Fibroblast of skin of left biceps (primary cell): ENCODE measurements around the gene HTATSF1.

ENCODE experiments used
- DNase-seq, 2 experiments: peaks; one replicate each; pipeline ENCODE4 v3.0.0-alpha.2; 2013; ENCODE audit warnings: low read depth in 2 of 2

HTATSF1 gene

DNA sequence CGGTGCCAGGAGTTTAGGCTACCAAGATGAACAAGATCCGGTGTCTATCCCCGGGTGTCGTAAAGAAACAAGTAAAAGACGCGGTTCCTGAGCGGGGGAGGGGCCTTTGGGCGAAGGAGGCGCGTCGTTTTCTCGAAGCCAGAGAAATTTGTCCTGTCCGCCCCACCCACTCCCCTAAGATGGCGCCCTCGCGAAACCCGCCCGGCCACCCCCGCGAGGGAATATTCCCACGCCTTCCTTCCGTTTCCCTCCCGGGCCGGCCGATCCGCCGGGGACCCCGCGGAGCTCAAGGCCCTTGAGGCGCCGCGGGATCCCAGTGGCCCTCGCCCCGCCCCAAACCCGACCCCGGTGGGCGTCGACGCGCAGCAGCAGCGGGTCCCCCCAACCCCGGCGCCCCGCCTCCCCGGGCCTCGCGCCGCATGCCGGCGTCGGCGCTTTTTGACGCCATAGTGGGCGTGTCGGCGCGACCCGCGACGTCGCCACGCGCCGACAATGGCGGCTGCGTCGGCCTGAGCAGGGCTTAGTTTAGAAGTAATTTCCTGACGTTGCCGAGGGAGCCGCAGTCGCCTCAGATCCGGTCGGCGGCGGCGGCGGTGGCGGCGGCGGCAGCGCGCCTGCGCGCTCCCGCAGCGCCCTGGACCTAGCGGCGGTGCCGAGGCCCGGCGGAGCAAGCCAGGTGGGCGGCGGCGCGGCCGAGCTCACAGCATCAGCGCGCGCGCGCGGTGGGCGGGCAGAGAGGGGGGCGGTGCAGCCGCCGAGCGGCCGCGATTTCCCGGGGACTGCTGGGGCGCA is 432 bp upstream of the HTATSF1 start:
- peak; percentile 56 to 58 for DNase-seq

- no peak for DNase-seq
Measured at GRCh38 chrX:136519069-136519468, 21.7 kb downstream of the HTATSF1 start.

DNA sequence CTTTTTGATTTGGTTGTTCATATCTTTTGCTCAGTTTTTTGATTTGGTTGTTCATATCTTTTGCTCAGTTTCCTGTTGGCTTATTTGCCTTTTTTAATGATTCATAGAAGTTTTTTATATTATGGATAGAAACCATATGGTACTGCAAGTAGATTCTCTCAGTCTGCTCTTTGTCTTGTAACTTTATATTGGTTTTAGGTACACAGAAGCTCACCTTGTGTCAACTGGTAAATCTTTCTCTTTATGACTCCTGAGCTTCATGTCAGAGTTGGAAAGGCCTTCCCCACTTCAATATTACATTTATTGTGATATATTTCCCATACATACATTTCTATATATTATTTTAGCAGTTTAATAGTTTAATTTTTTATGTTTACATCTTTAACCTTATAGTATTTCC is 26.4 kb downstream of the HTATSF1 start:
- DNase-seq = no peak

DNA sequence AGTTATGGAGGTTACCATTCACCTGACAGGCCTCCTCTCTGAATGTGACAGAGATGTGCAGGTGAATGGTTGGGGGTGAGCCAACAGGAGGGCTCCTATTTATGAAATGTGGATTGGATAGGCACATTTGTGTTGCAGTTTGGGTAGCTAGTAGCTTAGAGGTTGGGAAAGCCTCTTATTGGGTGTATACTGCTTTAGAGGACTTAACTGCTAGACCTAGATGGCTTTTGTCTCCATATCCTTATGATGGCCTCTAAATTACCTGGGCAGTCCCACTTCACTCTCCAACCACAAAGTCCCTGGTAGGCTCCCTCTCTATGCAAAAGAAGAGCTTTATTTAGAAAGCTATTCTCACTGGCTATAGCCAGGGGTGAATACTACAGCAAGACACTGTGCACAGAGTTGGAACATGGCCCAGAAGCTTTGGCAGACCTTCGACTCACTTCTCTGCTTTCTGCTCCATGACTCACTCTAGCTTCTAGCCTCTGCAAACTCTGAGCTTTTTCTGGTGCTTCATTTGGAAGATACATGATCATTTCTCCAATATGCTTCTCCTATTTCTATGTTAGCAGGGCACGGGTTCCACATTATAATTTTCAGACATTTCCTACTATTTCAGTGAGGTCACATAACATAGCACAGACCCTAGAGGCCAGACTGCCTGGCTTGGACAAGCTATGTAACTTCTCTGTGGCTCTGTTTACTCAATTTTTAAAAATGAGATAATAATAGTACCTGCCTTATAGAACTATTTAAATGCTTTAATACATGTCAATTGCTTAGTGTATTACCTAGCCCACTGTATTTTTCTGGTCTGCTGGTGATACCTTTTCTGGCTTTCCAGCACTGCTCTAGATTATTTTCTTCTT is 28.6 kb downstream of the HTATSF1 start:
- peak; percentile 50 to 62 for DNase-seq

DNA sequence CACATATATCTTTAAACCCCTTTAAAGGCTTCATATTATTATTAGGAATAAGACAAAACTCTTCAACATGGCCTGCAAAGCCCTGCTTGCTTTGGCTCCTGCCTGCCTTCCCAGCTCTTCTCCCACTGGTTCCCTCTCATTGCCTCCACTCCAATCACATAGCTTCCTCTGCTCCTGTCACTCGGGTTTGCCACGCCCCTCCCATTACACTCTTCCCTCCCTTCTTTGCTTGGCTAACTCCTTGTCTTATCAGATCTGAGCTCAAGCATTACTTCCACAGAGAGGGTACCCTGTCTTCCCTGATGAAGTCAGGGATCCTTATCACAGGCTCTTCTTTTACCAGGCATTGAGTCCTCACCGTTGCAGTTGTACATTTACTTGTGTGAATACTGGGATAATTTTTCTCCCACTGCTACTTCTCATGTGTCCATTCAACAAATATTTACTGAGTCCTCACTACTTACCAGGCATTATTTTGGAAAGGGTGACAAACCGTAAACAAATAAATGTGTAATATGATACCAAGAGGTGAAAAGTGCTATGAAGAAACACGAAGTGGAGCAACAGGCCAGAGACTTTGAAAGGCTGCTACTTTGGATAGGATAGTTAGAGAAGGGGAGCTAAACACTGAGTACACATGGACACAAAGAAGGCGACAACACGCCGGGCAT is 31.4 kb downstream of the HTATSF1 start:
- no peak for DNase-seq

DNA sequence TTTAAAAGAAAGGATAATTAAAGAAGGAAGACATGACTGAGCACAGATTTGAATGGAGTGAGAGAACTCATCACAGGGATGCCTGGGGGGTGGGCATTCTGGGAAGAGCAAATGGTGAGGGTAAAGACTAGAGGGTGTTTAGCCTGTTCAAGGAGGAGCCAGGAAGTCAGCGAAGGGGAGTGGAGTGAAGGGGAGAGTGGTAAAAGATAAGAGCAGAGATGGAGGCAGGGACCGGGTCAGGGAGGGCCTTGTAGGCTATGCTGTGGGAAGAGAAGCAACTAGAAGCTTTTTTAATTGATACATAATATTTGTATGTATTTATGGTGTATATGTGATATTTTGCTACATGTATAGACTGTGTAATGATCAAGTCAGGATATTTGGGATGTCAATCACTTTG is 32.4 kb downstream of the HTATSF1 start:
- DNase-seq = no peak

DNA sequence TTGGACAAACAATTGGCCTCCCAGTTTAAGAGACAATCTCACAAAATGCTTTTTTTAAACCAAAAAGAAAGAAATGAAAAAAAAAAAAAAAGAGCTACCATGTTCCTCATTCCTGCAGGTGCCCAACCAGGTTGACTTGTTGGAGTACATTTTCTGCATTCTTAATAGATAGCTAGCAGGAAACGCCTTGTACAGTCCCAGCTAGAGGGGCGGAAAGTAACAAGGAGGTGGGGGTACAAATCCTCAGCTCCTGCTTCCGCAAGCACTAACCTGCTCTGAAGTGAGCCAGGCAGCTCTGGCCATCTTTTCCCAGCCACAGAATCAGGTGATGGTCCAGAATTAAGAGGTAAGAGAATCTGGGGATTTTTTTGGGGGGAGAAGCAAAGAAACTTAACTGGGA is 34.6 kb downstream of the HTATSF1 start, which contains the start of gene VGLL1:
Gene VGLL1 (plus strand): TSS at position 265 of the 400 bp plus-strand sequence. CDS start 3,806 bp downstream, outside the sequence.
- DNase-seq = no peak

DNA sequence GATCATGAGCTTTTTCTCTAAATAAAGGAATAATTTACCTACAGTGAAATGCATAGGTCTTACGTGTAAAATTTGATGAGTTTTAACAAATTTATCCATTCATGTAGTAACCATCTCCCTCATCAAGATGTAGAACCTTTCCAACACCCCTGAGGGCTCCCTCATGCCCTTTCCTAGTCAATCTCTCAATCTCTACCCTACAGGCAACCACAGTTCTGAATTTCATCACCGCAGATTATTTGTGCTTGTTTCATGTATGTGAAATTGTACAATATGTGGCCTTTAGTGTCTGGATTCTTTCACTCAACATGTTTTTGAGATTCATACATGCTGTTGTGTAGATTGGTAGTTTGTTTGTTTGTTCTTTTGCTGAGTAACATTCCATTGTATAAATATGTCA is 36.7 kb downstream of the HTATSF1 start:
- no peak for DNase-seq

- no peak for DNase-seq
Measured at GRCh38 chrX:136538811-136539210, 41.4 kb downstream of the HTATSF1 start.

- no peak for DNase-seq
Measured at GRCh38 chrX:136540226-136540625, 42.8 kb downstream of the HTATSF1 start.

DNA sequence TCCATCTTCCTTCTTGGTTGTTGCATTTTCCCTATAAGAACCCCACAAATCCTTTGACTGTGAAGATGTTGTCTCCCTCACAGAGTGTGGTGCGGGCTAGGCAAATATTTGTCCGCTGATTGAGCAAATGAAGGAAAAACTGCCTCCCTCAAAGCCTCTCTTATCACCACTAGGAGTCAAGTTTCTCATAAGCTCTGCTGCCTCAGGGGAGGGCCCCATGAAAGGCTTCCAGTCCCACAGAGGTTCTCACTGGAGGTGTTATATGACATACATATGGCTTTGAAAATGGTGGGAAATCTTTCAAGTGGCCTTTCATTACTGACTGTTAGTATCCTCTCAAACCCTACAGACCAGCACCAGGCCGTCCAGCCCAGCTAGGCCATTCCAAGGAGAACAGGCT is 43.9 kb downstream of the HTATSF1 start:
- DNase-seq = no peak

DNA sequence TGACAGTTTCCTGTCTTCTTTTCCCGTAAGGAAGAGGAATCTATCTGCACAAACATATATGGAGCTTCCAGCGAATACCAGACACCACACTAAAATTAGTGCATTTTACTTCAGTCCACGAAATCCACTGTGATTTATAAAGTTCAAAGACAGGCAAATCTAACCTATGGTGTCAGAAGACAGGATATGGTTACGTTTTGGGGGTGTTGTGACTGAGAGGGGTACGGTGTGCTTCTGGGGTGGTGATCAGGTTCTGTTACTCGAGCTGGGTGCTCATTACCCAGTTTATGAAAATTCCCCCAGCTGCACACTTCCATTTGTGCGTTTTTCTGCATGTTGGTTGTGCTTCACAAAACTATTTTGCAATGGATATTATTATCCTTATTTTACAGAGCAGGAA is 44.9 kb downstream of the HTATSF1 start:
- no peak for DNase-seq

- no peak for DNase-seq
Measured at GRCh38 chrX:136546371-136546781, 49.0 kb downstream of the HTATSF1 start.

DNA sequence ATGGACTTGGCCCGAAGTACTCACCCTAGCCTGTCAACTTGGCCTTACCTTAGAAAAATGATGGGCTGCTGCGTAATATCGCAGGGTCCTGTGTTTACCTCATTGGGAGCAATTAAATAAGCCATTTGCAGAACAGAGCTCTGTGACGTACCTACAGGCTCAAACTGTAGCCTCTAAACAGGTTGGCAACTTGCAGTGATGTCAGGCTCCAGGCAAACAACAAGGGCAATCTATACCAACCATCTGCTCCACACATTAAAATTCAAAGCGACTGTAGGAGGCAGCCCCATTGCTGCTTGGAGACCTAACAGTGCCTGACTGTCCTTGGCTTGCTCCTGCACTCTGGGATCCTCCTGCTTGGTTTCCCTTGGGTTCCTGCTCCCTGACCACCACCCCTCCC is 51.8 kb downstream of the HTATSF1 start:
- no peak for DNase-seq

DNA sequence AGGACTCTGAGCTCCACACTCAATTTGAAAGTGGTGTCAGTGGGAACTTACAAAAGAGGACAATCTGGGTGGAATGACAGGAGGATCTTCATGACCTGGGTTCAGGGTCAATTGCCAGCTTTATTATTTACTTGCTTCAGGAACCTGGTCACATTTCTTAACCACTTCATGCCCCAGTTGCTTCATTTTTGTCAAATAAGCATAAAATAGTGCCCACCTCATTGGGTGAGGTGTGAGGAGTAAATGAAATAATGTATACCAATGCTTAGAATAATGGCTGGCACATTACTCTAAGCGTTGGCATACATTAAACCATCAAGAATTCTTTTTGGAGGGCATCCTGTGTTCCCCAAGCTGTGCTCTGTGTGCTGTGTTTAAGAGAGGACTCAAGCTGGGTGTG is 54.0 kb downstream of the HTATSF1 start:
- no peak for DNase-seq

- no peak for DNase-seq
Measured at GRCh38 chrX:136555694-136556093, 58.3 kb downstream of the HTATSF1 start.
